ENCODE results near the gene INSYN2A.

- TF ChIP-seq CTCF (IDR thresholded peaks at IDR 0.05) (no peak), POLR2A (IDR thresholded peaks at IDR 0.05) (no peak)
Observed at GRCh38 chr10:127216274-127216673, 19.9 kb upstream of the INSYN2A start.
